GM12878 (cell line): ENCODE measurements around the gene RSPH9. TPM values are rescaled to one million over a fixed set of nuclear protein-coding genes. Genes with fewer than 3 reads are reported as not detected.

Experiments used
- CHD4 ChIP-seq: fragments of 200-600 bp; sonication (generic); IDR thresholded peaks from 2 replicates; pipeline ENCODE4 v1.6.1; 2016; ENCODE audit warnings: mild to moderate bottlenecking
- FOXM1 ChIP-seq: IDR thresholded peaks from 2 replicates; pipeline ENCODE4 v1.6.1; 2012; ENCODE audit warnings: low read depth, mild to moderate bottlenecking, inconsistent platforms, low read length, moderate library complexity
- HCFC1 ChIP-seq: fragments of 150-350 bp; IDR thresholded peaks from 2 replicates; pipeline ENCODE4 v1.6.1; 2014; ENCODE audit warnings: low read length
- JUNB ChIP-seq: IDR thresholded peaks from 2 replicates; pipeline ENCODE4 v1.6.1; 2016; ENCODE audit warnings: antibody characterized with exemption, mild to moderate bottlenecking
- NR2C1 ChIP-seq: fragments of 450-650 bp; IDR thresholded peaks from 2 replicates; pipeline ENCODE4 v1.6.1; 2017; ENCODE audit warnings: antibody characterized with exemption, mild to moderate bottlenecking, moderate library complexity
- NR2C2 ChIP-seq: IDR thresholded peaks from 2 replicates; pipeline ENCODE4 v1.6.1; 2011; ENCODE audit warnings: borderline replicate concordance, low read depth; ENCODE audit not compliant: control insufficient read depth, insufficient read length
- NRF1 ChIP-seq: conservative IDR thresholded peaks from 2 replicates; pipeline ENCODE4 v1.6.1; 2011; ENCODE audit warnings: mild to moderate bottlenecking, low read depth, low read length, improper control_type of control experiment
- RELA ChIP-seq: fragments of 450-650 bp; IDR thresholded peaks from 2 replicates; pipeline ENCODE4 v1.8.0; 2014; ENCODE audit warnings: borderline replicate concordance; ENCODE audit not compliant: partially characterized antibody
- RELB ChIP-seq: fragments of 450-650 bp; IDR thresholded peaks from 2 replicates; pipeline ENCODE4 v1.6.1; 2017; ENCODE audit warnings: low read depth, mild to moderate bottlenecking, moderate library complexity
- RFX5 ChIP-seq: IDR thresholded peaks from 2 replicates; pipeline ENCODE4 v1.6.1; 2011; ENCODE audit warnings: low read depth, low read length, improper control_type of control experiment
- SPI1 ChIP-seq: IDR thresholded peaks from 2 replicates; pipeline ENCODE4 v1.6.1; 2011; ENCODE audit warnings: low read depth, mild to moderate bottlenecking, low read length, moderate library complexity, borderline replicate concordance; ENCODE audit not compliant: insufficient read depth
- TBL1XR1 ChIP-seq: IDR thresholded peaks from 2 replicates; pipeline ENCODE4 v1.6.1; 2012; ENCODE audit warnings: low read depth, low read length, improper control_type of control experiment
- ZBTB40 ChIP-seq: fragments of 450-650 bp; IDR thresholded peaks from 2 replicates; pipeline ENCODE4 v1.6.1; 2016; ENCODE audit warnings: mild to moderate bottlenecking, moderate library complexity, borderline replicate concordance
- ZNF622 ChIP-seq: fragments of 450-650 bp; IDR thresholded peaks from 2 replicates; pipeline ENCODE4 v1.6.1; 2017; ENCODE audit warnings: mild to moderate bottlenecking, inconsistent platforms
- polyA plus RNA-seq, 11 experiments: library from polyadenylated mRNA; depleted of rRNA in 4 of 11; unstranded in 6 of 11; stranded (reverse) in 5 of 11; fragments of >200 nt; fragmentation: Nextera tagmentation in 4 of 11; fragmentation: Illumina TruSeq in 1 of 11; extraction: Ambion mirVana in 4 of 11; extraction: Trizol in 1 of 11; gene quantifications; 1 replicate in 1 of 11; 2 replicates in 10 of 11; pipeline versions ENCODE4 v1.2.1 to v1.2.3, GENCODE V29; 2011 to 2016; ENCODE audit warnings: inconsistent platforms in 2 of 11, missing spikeins in 2 of 11, low read depth in 1 of 11
- total RNA-seq, 4 experiments: library from RNA; depleted of rRNA in 3 of 4; stranded (reverse); fragments of >200 nt in 3 of 4; fragmentation: Illumina TruSeq in 1 of 4; extraction: Trizol in 1 of 4; gene quantifications; 2 replicates each; pipeline versions ENCODE4 v1.2.1 to v1.2.3, GENCODE V29; 2013 to 2021
- TF ChIP-seq, protein P1 (sequence below): IDR thresholded peaks from 2 replicates; pipeline ENCODE4 v1.6.1; 2011; ENCODE audit warnings: borderline replicate concordance, low read depth, mild to moderate bottlenecking, moderate library complexity, low read length; ENCODE audit not compliant: insufficient read depth, poor library complexity, severe bottlenecking
- TF ChIP-seq, protein P2 (sequence below): IDR thresholded peaks from 2 replicates; pipeline ENCODE4 v1.6.1; 2012; ENCODE audit warnings: low read depth, low read length, improper control_type of control experiment
- TF ChIP-seq, protein P3 (sequence below): fragments of 450-650 bp; IDR thresholded peaks from 2 replicates; pipeline ENCODE4 v1.6.1; 2017; ENCODE audit warnings: mild to moderate bottlenecking, moderate library complexity

RSPH9 gene
- total and polyA plus RNA-seq, 10 of the 15 experiments (the other 5 are each of a cell fraction or from before 2014, with no cell fraction given), result 0.26 to 0.63 (median 0.36) TPM; not detected in 6

DNA sequence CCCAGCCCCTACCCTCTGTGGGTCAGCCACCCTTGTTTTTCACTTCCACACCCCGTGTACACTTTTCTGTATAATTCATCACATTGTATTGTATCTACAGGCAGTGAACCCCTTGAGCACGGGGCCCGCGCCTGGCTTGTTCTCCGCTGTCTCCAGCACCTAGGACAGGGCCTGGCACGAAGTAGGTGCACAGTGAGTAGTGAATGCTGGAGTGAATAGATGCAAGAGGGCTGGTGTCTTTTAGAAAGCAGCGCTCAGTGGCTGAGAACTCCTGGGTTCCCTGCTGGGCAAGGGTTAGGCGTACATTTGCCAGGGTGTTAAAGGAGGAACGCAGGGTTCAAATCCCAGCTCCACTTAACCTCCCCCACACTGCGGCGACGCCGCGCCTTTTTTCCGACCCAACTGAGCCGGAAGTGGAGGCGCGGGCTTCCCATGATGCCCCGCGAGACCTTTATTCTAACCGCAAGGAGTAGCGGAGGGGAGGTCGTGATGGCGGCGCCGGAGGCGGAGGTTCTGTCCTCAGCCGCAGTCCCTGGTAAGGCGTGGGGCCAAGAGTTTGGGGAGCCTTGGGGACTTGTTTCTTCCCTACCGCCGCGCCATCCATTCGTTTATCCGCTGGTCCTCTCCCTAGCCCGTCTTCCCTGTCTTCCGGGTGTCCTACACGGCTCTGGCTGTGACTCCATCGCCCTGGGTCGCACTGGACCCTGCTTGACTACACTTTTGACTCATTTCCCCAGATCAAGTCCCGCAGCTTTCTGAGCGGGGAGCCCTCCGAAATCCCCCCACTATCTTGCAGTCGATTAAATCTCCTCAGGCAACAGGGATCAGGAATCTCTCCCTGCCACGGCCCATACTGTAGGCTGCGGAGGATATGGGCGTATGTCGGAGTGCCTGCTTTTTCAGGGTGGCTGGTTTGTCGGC is 9.2 kb upstream of the RSPH9 start, which contains the start of gene MAD2L1BP (continued):
- TF ChIP-seq, protein P1, sequence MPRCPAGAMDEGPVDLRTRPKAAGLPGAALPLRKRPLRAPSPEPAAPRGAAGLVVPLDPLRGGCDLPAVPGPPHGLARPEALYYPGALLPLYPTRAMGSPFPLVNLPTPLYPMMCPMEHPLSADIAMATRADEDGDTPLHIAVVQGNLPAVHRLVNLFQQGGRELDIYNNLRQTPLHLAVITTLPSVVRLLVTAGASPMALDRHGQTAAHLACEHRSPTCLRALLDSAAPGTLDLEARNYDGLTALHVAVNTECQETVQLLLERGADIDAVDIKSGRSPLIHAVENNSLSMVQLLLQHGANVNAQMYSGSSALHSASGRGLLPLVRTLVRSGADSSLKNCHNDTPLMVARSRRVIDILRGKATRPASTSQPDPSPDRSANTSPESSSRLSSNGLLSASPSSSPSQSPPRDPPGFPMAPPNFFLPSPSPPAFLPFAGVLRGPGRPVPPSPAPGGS, result no peak
- no peak for TF ChIP-seq NRF1
- TF ChIP-seq RELA, result peak; percentile 9
- TF ChIP-seq CHD4, result no peak
- TF ChIP-seq SPI1, result 0 out of 2 replicates have a peak, but pooled peaks have one; percentile 37
- peak; percentile 69 for TF ChIP-seq RELB
- no peak for TF ChIP-seq HCFC1
- TF ChIP-seq TBL1XR1, result 0 out of 2 replicates have a peak, but pooled peaks have one; percentile 17
- TF ChIP-seq NR2C1, result peak; percentile 71
- TF ChIP-seq JUNB, result no peak
- TF ChIP-seq, protein P2, sequence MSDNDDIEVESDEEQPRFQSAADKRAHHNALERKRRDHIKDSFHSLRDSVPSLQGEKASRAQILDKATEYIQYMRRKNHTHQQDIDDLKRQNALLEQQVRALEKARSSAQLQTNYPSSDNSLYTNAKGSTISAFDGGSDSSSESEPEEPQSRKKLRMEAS, result no peak; the same call in 1 of the 2 replicates
- TF ChIP-seq ZBTB40, result peak; percentile 65; the same call in 1 of the 2 replicates
- TF ChIP-seq FOXM1, result no peak
- TF ChIP-seq, protein P3, sequence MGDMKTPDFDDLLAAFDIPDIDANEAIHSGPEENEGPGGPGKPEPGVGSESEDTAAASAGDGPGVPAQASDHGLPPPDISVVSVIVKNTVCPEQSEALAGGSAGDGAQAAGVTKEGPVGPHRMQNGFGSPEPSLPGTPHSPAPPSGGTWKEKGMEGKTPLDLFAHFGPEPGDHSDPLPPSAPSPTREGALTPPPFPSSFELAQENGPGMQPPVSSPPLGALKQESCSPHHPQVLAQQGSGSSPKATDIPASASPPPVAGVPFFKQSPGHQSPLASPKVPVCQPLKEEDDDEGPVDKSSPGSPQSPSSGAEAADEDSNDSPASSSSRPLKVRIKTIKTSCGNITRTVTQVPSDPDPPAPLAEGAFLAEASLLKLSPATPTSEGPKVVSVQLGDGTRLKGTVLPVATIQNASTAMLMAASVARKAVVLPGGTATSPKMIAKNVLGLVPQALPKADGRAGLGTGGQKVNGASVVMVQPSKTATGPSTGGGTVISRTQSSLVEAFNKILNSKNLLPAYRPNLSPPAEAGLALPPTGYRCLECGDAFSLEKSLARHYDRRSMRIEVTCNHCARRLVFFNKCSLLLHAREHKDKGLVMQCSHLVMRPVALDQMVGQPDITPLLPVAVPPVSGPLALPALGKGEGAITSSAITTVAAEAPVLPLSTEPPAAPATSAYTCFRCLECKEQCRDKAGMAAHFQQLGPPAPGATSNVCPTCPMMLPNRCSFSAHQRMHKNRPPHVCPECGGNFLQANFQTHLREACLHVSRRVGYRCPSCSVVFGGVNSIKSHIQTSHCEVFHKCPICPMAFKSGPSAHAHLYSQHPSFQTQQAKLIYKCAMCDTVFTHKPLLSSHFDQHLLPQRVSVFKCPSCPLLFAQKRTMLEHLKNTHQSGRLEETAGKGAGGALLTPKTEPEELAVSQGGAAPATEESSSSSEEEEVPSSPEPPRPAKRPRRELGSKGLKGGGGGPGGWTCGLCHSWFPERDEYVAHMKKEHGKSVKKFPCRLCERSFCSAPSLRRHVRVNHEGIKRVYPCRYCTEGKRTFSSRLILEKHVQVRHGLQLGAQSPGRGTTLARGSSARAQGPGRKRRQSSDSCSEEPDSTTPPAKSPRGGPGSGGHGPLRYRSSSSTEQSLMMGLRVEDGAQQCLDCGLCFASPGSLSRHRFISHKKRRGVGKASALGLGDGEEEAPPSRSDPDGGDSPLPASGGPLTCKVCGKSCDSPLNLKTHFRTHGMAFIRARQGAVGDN, result peak; percentile 92
- TF ChIP-seq NR2C2, result no peak
- TF ChIP-seq RFX5, result no peak
- TF ChIP-seq ZNF622, result no peak
